Prostate gland (tissue), 2 donors: ENCODE results near the gene TSR3. TPM values are rescaled to one million over a fixed set of nuclear protein-coding genes. Genes with fewer than 3 reads are reported as not detected.
A peak's percentile ranks its signal among the peaks of the same experiment; 100 is the strongest.

Experiments
- DNase-seq: peaks from one replicate; pipeline ENCODE4 v3.0.0-alpha.2; 2019; ENCODE audit warnings: low spot score
- H3K27ac ChIP-seq, 2 donors: fragments of 200-600 bp; sonication (generic); 2 replicates each; pipeline ENCODE4 v1.5.1; 2017 to 2019
- H3K27me3 ChIP-seq: fragments of 200-600 bp; sonication (generic); replicated peaks from 2 replicates; pipeline ENCODE4 v1.5.1; 2019; ENCODE audit not compliant: insufficient read depth
- H3K36me3 ChIP-seq, 2 donors: fragments of 200-600 bp; sonication (generic); 1 replicate in 1 of 2; 2 replicates in 1 of 2; pipeline versions ENCODE4 v1.5.1 to v1.8.1; 2017 to 2019
- H3K4me1 ChIP-seq: fragments of 200-600 bp; sonication (generic); replicated peaks from 2 replicates; pipeline ENCODE4 v1.5.1; 2019
- H3K4me3 ChIP-seq, 2 donors: fragments of 200-600 bp; sonication (generic); 2 replicates each; pipeline ENCODE4 v1.5.1; 2017 to 2019
- H3K9me3 ChIP-seq: fragments of 200-600 bp; sonication (generic); 2 replicates; pipeline ENCODE4 v1.5.1; 2017
- POLR2A ChIP-seq: fragments of 450-650 bp; IDR thresholded peaks from one replicate; pipeline ENCODE4 v1.6.1; 2016; ENCODE audit warnings: antibody characterized with exemption, mild to moderate bottlenecking
- POLR2AphosphoS5 ChIP-seq: sonication (generic); formaldehyde crosslinking; IDR thresholded peaks from one replicate; pipeline ENCODE4 v1.6.1; 2017; ENCODE audit warnings: antibody characterized with exemption
- WGBS: methylation state at CpG from one replicate; pipeline ENCODE4 v1.1.5; 2018; 5-methylcytosine and 5-hydroxymethylcytosine counted together
- intact Hi-C: fragments of 100-400 bp; cut with DNase I; formaldehyde crosslinking; loops from one replicate; pipeline ENCODE4 v1.14.2; 2022
- total RNA-seq, 2 donors: library from RNA; depleted of rRNA; stranded (reverse); fragments of >200 nt; gene quantifications; one replicate each; pipeline ENCODE4 v1.1.0, GENCODE V29; 2016
- TF ChIP-seq, protein P1 (sequence below), 4 experiments: fragments of 200-600 bp in 2 of 4; fragments of 450-650 bp in 2 of 4; sonication (generic) in 2 of 4; IDR thresholded peaks; 1 replicate in 3 of 4; 2 replicates in 1 of 4; pipeline ENCODE4 v1.5.1; 2016 to 2019; ENCODE audit warnings: antibody characterized with exemption in 4 of 4, mild to moderate bottlenecking in 2 of 4, moderate library complexity in 2 of 4

The TSR3 gene
- total RNA-seq, 2 donors from 2014 or later: 108 to 148 TPM

- intact Hi-C loops: no loop called here
- H3K9me3 ChIP-seq: no peaks in the 10 kb centered on the region
- WGBS: 83% methylated on average over 22 of the region's 22 CpGs
- H3K27me3 ChIP-seq: no peaks in the 10 kb centered on the region
- H3K27ac ChIP-seq: no peak overlapping the region
- DNase-seq: no peak
- H3K4me3 ChIP-seq: no peak overlapping the region
- no peaks in the 10 kb centered on the region for H3K4me1 ChIP-seq
- peaks cover 15 to 17% of the 10 kb centered on the region in 2 donors for H3K36me3 ChIP-seq
- TF ChIP-seq, protein P1, sequence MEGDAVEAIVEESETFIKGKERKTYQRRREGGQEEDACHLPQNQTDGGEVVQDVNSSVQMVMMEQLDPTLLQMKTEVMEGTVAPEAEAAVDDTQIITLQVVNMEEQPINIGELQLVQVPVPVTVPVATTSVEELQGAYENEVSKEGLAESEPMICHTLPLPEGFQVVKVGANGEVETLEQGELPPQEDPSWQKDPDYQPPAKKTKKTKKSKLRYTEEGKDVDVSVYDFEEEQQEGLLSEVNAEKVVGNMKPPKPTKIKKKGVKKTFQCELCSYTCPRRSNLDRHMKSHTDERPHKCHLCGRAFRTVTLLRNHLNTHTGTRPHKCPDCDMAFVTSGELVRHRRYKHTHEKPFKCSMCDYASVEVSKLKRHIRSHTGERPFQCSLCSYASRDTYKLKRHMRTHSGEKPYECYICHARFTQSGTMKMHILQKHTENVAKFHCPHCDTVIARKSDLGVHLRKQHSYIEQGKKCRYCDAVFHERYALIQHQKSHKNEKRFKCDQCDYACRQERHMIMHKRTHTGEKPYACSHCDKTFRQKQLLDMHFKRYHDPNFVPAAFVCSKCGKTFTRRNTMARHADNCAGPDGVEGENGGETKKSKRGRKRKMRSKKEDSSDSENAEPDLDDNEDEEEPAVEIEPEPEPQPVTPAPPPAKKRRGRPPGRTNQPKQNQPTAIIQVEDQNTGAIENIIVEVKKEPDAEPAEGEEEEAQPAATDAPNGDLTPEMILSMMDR (IDR thresholded peaks at IDR 0.05): no peak
- TF ChIP-seq POLR2AphosphoS5 (no peak), POLR2A (no peak)
Observed at GRCh38 chr16:1324286-1324826, 27.3 kb downstream of the TSR3 start.

DNA sequence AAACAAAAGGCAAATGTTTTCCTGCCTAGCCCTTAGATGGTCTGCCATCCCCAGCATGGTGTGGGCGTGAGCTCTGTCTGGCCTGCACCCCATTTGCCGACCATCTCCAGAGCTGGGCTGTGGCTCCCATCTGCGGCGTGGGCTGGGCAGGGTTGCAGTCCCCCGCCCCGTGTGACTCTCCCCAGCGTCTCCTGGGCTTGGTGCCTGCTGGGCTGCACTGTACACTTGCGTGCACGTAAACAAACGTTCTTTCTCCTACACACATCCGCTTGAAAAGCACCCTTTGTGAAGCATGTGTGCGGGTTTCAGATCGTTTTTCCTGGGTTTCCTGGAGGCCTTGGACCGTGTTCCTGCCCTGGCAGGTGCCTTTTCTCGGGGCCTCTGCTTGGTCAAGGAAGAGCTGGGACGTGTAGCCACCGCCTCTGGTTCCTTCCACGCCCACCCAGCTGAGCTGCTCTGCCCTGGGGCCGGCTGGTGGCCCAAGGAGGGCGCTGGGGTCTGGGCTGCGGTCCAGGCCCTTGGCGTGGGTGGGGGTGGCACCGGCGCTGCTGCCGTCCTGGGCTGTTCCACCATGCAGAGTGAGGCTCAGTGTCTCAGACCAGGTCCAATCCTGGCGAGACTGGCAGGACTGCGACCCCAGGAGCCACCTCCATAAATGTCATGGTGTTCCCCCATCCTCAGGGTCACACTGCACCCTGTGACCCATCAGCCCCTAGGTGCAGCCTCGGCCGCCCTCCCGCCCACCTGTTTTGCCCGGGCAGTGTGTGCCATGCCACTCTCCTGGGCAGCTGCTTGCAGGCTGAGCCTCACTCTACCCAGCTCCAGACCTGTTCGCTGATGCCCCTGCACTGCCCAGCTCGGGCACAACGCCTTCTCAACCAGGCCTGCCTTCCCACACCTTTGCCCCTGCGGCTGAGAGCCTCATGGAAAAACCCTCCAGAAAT is 28.1 kb downstream of the TSR3 start:
- peaks cover 22 to 23% of the 10 kb centered on the region in 2 donors for H3K36me3 ChIP-seq
- no peak for TF ChIP-seq POLR2A
- peak; percentile 50 for TF ChIP-seq POLR2AphosphoS5
- H3K27me3 ChIP-seq: no peaks in the 10 kb centered on the region

GRCh38 chr16:1322407-1322806 is 29.3 kb downstream of the TSR3 start:
- no peak for DNase-seq

More for the DNA sequence above, 28.1 kb downstream of the TSR3 start:
- Histone ChIP-seq H3K9me3 (no peaks in the 10 kb centered on the region), H3K4me1 (no peaks in the 10 kb centered on the region), H3K27ac (peak overlapping the region; percentile 33 to 67), H3K4me3 (no peak overlapping the region)
- WGBS: 64% methylated on average over 35 of the region's 35 CpGs
- intact Hi-C loops: no loop called here
- peak; percentile 35 for DNase-seq

GRCh38 chr16:1320658-1321240 is 30.9 kb downstream of the TSR3 start:
- TF ChIP-seq POLR2A (no peak), POLR2AphosphoS5 (no peak)
- TF ChIP-seq, protein P1 (IDR thresholded peaks at IDR 0.05): no peak
- intact Hi-C loops: no loop called here
- WGBS: 83% methylated on average over 21 of the region's 22 CpGs
- no peak overlapping the region for H3K27ac ChIP-seq
- no peak for DNase-seq
- no peak overlapping the region for H3K4me3 ChIP-seq
- H3K4me1 ChIP-seq: no peaks in the 10 kb centered on the region
- H3K36me3 ChIP-seq: peaks cover 35 to 40% of the 10 kb centered on the region in 2 donors
- H3K27me3 ChIP-seq: no peaks in the 10 kb centered on the region
- H3K9me3 ChIP-seq: no peaks in the 10 kb centered on the region

More at GRCh38 chr16:1322407-1322806, 29.3 kb downstream of the TSR3 start:
- H3K4me3 ChIP-seq: no peak overlapping the region
- no peak overlapping the region for H3K27ac ChIP-seq
- peaks cover 24 to 33% of the 10 kb centered on the region in 2 donors for H3K36me3 ChIP-seq
- H3K27me3 ChIP-seq: no peaks in the 10 kb centered on the region
- 100% methylated on average over 8 of the region's 8 CpGs for WGBS
- H3K9me3 ChIP-seq: no peaks in the 10 kb centered on the region
- TF ChIP-seq POLR2A: no peak
- TF ChIP-seq POLR2AphosphoS5: no peak
- TF ChIP-seq, protein P1 (IDR thresholded peaks at IDR 0.05): no peak
- no peaks in the 10 kb centered on the region for H3K4me1 ChIP-seq
- intact Hi-C loops: no loop called here

- H3K4me3 ChIP-seq: no peak overlapping the region
- no peaks in the 10 kb centered on the region for H3K4me1 ChIP-seq
- 77% methylated on average over 12 of the region's 12 CpGs for WGBS
- DNase-seq: no peak
- intact Hi-C loops: no loop called here
- no peak overlapping the region for H3K27ac ChIP-seq
- peaks cover 41 to 46% of the 10 kb centered on the region in 2 donors for H3K36me3 ChIP-seq
- TF ChIP-seq, protein P1 (IDR thresholded peaks at IDR 0.05): no peak
- TF ChIP-seq POLR2A: no peak
- no peak for TF ChIP-seq POLR2AphosphoS5
- no peaks in the 10 kb centered on the region for H3K27me3 ChIP-seq
- H3K9me3 ChIP-seq: no peaks in the 10 kb centered on the region
Observed at GRCh38 chr16:1320097-1320496, 31.6 kb downstream of the TSR3 start.
